Activated CD4-positive, alpha-beta T cell treated with anti-CD3 and anti-CD28 coated beads, Interleukin-2, amount 50 U/mL, for 48 hours (primary cell): ENCODE measurements around the gene COG3.

Experiments used
- DNase-seq, 2 experiments: peaks; one replicate each; pipeline ENCODE4 v3.0.0-alpha.2; 2020

The COG3 gene

DNA sequence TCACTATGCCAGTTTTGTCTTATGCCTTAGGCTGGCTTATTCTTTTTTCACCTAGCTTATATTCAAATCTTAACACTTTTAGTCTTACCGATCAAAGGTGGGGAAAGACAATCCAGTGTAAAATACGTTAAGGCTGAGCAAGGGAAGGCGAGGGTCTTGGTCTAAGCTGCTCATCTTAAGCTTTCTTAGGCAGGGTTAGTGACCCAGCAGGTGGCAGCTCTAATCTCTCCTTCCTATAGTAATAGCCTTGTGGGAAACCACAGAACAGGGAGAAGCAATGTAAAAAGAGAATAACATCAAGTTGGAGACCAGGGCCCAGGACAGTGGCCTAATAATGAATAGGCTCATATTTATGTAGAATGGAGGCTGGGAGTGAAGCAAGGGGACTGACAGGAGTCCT, 45.9 kb downstream of the COG3 start:
- no peak for DNase-seq

DNA sequence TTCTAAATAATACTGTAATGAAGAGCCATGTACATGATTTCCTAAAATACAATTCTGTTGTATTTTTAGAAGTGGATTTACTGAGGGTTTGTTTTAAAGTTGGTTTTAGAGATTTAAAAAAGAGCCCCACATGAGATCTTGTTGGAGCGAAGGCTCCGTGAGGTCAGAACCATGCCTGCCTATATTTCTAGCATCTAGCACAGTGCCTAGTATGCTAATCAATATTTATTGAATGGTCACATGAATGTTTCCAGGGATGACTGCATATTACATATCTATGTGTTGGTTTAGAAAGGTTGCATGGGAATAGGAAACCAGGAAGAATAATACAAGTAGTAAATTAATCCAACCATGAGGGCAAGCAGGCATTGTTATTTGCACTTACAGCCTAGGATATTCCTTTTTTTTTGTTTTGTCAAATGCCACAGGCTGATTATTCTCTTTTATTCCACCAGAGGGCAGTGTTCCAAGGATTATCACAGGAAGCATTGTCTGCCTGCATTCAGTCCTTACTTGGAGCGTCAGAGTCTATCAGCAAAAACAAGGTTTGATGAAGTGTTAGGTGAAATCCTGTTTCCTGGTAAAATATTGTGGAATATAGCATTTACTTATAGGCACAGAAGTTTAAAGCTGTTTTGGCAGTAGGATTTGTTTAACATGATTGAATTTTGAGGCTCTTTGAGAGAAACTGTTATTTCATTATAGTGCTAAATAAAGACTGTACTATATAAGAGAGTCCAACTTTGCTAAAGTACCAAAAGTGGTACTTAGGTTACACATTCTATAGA, 46.8 kb downstream of the COG3 start:
- DNase-seq, result no peak

DNA sequence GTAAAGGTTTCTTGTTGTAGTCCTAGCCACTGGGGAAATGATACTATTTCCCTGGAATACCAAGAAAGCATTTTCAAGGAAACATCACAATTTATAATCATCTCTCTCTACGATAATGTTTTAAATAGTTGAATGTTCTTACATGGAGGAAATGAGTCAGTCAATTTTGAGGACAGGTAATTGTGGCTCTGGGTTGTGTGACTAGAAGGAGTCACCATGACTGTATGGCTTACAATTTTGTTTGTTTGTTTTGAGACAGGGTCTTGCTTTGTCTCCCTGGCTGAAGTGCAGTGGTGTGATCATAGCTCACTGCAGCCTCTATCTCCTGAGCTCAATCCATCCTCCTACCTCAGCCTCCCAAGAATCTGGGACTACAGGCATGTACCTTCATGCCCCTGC, 47.4 kb downstream of the COG3 start:
- no peak for DNase-seq

DNA sequence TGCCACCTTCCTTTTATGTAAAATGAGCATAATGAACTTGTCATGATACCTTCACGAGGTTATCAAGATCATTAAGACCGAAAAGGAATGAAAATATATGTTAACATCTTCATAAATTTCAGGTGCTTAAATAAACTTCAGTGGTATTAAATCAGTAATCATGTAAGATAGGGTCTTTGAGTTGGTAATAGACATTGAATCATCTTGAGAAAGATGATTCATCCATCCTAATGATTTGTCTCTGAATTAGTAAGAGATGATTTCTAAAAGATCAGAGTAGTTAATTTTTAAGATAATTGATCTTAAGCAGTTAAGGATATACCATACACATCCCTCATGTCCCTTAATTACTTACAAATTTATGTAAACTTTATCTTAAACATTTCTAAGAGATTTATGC, 52.0 kb downstream of the COG3 start:
- DNase-seq, result no peak

DNA sequence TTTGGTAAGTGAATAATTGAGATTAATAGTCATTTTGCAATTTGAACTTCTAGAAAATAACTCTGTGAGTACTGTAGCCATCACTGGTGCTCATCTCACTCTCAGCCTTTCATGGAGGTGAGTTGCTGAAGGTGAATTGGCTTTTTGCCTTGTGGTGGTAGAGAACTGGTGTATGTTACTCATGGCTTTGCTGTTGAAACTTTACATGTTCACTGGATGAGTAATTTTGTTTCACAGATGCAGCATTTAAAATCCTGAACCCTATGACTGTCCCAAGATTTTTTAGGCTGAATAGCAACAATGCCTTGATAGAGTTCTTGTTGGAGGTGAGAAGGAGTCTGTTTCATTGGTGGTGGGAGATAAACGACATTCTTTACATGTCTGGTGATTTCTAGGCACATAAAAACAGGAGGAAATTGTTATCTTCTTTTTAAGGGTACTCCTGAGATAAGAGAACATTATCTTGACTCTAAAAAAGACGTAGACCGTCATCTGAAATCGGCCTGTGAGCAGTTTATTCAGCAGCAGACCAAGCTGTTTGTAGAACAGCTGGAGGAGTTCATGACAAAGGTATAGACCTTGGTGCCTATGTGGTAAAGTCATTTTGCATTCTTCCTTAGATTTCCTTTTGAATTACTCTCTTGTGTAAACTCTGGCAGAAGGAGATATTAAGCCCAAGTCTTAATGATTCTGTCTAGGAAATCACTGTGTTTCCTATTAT, 53.9 kb downstream of the COG3 start:
- DNase-seq, result no peak

DNA sequence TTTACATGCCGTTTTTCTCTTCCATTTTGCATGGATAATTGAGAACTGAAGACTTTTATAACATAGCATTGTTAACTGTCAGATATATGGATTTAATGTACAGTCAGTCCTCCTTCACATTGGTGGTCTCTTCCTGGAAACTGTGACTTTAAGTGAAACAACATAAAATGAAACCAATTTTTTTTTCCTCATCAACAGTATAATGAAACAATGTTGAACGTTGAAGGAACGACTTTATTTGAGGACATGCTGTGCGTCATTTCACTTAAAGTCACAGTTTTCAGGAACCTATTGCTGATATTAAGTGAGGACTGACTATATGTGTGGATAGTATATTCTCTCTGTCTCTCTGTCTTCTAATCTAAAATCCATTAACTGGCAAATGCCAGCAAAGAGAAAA, 54.8 kb downstream of the COG3 start:
- DNase-seq, result no peak

DNA sequence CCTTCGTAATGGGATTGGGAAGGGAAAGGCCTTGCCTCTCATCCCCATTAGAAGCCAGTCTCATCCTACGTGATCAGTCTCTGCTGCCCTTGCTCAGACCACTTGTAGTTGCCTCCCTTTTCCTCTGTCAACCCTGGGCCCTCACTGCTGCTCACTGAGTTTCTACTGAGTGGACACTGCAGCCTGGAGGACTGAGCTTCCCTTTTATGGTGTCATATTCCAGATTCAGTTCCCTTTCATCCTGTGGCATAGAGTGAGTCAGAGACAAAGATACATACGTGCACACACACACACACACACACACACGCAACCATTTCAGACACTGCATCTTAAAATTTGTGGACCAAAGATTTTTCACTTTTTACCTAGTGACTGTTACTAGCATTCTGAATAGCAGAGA, 56.6 kb downstream of the COG3 start:
- DNase-seq, result no peak

DNA sequence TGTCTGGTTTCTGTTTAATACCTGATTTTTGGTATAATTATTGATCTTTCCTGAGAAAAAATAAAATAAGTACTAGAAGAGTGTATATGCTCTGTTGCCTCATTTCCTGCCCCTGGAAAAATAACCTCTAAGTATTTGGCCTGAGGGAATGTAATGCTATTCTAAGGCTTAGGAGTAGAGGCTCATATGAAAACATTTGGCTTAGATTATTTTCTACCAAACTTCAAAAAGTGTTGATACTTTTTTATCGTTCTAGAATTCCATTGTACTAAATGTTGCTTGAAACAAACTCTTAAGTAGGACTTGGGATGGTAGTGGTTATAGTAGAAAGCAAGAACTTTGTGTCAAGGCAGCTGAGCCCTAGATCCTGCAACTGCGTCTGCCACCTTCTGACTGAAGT, 57.8 kb downstream of the COG3 start:
- no peak for DNase-seq

DNA sequence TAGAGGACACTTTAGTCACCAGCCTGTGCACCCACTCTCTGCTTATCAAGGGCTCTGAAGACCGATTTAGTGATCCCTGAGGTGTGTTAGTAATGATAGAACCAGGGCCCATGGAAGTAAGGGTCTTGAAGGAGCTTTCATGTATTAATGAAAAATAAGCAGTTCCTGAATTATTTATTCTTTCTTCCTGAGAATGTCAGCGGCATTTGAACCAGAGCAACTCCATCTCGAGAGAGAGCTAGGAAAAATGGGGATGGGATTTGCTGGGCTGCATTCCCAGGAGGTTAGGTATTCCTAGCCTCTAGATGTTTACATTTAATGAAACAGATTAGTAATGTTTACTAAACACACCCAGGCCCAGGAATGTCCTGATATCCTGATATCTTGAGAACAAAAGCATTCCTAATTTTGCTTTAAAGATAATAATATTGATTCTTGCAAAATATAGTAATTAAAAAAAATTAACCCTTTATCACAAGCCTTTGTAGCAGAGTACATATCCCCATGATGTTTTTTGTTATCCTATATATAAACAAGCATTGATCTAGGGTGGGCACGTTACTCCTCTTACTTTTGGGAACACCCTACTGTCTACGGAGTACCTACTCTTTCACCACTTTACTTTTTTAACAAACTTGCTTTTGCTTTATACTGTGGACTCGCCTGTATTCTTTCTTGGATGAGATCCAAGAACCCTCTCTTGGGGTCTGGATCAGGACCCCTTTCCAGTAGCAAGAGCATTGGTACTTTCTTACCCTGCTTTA, 63.1 kb downstream of the COG3 start:
- no peak for DNase-seq

DNA sequence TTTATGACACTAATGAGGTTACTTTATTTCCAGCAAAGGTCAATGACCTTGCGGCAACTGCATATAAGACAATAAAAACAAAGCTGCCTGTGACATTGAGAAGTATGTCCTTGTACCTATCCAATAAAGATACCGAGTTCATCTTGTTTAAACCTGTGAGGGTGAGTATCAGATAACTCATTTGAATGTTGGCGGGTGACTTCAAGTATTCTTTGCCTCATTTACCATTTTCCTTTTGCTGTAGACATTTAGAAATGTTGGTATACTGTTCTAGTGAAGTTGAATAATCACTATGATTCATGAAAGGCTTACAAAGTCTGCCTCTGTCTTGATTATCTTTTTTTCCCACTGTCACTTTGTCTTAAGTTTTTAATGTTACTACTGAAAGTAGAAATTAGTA, 65.0 kb downstream of the COG3 start:
- no peak for DNase-seq

DNA sequence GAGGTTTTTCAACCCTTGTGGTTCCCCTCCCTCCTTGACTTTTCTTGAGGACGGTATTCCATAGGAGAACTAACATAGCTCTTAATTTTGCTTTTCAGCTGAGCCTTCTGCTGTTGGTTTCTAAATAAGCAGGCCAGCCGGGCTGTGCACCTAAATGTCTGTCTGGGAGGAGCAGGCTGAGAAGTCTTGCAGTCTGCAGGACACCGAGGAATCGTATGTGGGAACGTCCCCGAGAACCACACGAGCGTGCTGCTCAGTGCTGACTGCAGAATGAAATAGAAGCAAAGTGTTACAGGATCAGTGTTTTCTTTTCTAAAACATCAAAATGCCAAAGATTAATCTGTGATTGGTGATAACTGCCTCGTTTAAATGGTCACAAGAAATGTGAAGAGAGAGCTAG, 69.9 kb downstream of the COG3 start:
- DNase-seq, result no peak

DNA sequence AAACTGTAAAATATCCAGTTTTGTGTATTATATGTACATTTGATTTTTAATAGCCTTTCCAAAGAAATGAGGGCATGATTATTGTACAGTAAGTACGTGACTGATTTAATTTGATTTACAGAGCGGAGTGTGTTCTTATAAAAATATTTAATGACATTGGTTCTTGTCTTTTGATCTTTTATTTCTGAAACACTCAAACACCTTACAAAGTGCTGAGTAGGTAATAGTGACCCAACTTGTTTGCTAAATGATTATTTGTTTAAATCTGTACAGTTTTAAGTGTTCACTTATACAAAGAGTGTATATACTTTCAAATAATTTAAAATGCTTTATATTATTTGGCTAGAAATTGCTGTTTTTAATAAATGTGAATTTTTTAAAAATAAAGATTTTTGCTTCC, 71.5 kb downstream of the COG3 start:
- DNase-seq, result no peak

DNA sequence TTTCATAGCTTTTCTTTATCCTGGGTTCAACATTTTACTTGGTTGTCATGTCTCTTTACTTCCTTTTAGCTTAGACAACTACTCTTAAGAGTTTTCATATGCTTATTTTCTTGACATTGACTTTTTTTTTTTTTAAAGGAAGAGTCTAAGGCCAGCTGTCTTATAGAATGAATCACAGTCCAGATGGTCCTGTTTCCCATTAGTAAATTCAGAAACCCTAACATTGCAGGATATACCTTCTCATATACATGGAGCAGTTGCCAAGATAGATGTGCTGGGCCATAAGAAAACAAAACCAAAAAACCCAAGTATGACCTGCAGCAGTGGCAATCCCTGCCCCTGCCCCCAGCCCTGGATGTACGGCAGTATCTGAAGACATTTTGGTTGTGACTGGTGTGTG, 72.8 kb downstream of the COG3 start:
- no peak for DNase-seq

DNA sequence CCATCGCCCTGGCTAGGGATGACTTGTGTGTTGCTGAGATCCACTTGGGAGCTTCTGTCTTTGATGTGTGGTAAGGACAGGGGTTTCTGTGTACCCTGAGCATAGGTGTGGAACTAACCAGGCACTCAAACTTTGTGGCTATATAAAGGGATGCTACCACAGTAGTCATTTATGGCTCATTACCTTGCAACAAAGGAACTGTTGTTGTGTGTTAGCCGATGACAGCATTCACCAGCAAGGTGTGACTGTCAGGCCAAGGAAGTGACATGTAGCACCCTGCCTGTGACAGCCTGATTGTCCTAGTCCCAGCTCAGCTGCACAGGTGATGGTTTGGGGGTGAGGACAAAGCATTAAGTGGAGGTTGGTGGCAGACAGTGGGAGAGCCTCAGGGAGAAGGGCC, 73.6 kb downstream of the COG3 start:
- DNase-seq, result no peak

DNA sequence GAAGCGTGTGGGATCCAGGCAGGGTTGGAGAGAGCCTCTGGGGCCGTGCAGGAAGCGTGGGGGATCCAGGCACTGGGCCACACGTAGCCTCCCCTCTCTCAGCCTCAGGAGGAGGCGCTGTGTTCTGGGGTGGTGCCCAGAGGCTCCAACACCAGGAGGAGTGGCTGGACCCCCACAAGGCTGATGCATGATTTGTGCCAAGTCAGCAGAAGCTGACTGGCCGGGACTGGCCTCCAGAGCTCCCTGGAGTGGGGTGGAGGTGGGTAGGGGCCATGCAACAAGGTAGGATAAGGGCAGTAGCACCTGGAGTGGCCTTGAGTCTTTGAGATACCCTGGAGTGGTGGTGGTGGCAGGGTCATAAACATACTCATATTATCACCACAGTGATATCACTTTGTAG, 75.5 kb downstream of the COG3 start:
- no peak for DNase-seq

DNA sequence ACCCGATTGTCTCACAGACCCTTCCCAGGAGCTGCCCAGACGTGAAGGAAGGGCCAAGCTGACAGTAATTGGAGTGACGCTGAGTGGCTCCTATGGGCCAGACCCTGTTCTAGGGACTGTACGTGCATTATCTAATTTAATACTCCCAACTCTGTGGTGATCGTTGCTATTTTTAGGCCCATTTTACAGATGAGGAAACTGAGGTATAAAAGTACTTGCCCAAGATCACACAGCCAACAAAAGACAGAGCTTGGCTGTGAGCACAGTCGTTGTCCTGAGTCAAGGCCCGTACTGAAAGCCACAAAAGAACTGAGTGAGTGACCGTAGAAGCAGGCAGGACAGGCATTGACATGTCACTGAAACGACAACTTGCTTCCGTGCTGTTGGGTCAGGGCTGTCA, 76.1 kb downstream of the COG3 start:
- DNase-seq, result no peak

DNA sequence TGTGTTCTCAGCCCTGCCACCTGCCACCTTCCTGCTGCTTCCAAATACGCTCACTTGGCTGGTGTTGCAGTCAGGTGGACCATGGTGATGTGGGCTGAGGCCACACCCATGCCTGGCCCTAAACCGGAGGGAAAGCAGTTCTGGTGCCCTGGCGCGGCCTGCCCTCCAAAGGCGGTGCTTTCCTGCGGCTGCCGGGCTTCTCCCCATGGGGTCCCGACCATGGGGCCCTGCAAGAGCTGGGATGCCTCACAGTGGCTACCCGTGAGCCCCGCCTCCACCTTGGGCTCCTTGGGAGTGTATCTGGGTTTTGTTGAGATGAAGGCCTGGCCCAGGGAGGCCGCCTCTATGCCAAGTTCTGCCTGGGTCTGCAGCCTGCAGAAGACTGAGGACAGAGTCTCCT, 77.1 kb downstream of the COG3 start:
- no peak for DNase-seq

DNA sequence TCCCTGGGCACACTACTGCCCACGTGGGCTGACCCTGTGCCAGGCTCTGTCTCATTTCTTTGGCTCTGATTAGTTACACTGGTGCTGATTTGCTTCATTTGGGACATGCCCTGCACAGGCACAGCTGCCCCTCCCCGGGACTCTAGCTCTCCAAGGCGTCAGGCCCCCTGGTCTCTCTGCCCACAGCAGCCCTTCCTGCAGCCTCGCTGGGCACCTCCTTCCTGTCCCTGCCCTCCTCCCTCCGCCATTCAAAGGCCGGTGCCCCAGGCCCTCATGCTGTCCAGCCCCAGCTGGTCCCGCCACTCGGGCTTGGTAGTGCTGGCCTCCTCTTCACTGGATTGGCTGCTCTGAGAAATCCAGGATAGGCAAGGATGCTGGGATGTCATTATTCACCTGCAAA, 77.7 kb downstream of the COG3 start:
- DNase-seq, result no peak

DNA sequence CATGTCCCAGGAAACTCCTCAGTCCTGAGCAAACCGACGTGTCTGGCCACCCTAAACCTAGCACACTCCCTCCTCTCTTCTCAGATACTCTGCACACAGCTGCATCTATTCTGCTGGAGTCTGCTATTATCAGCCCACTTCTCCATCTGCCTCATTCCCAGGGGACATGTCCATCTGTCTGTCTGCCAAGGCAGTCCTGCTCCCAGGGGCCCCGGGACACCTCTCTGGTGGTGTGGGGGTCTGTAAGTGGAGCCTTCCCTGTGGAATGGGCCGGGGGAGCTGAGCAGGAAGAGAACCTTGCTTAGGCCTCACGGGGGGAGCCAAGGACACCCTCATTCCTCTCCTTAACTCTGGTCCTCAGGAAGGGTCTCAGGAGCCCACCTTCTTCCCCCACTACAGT, 78.1 kb downstream of the COG3 start:
- no peak for DNase-seq

DNA sequence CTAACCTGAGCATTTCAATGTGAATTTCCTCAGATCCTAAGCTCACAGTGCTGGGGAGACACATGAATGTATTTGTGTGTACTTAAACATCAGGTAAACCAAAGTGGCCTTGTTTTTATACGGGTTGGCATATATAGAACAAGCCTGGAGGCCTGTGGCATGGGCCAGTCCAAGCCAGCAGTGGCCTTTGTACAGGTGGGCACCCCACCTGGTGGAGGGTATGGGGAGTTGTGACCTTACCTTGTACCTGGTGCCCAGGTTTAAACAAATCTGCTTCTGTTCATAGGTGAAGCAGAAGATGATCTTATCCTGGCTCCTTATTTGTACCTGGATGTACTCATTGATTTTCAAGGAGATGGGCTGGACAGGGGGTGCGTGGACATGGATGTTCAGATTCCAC, 79.8 kb downstream of the COG3 start:
- DNase-seq, result no peak

DNA sequence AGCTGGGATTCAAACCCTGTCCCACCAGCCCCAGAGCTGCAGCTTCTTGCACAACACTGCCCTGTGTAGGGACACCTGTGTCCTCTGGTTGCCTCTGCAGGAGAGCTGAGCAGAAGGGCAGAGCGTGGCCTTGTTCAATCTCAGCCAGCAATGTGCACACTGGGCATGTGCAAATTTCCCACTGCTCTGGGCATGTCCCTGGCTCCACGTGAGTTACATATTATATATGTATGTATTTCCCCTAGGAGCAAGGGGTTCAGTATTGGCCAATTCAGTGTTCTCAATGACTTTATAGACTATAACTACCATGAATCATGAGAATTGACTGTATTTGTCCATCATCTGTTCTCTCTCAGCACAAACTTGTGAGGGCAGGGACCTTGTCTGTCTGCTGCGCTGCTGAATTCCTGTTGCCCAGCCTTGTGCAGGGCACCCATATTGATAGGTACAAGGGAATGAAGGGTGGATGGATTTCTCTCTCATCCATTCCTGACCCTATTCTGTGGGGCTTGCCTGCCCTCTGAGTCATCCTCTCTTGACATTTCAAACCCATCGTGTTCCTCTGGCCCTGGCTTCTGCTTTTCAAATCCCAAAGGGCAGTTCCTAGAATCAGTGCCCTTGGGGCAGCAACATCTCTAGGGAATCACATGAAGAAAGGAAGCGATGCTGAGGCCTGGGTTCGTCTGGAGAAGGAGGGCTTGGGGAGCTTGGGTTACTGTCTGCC, 81.1 kb downstream of the COG3 start:
- no peak for DNase-seq

DNA sequence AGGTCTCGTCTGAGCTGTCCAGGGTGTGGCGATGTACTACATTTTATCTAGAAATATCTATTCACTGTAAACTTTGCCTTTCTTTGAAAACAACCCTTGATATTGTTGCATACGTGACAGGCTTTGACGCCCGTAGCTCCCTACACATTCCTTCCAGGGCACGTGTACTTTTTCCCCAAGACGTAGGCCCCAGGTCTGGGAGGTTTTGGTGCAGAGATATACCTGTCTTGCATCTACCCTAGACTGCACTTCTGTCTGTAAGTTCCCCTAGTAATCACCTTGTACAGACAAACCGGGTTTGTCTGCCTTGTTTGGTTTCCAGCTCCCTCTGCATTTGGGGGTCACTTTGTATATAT, 81.6 kb downstream of the COG3 start:
- no peak for DNase-seq

DNA sequence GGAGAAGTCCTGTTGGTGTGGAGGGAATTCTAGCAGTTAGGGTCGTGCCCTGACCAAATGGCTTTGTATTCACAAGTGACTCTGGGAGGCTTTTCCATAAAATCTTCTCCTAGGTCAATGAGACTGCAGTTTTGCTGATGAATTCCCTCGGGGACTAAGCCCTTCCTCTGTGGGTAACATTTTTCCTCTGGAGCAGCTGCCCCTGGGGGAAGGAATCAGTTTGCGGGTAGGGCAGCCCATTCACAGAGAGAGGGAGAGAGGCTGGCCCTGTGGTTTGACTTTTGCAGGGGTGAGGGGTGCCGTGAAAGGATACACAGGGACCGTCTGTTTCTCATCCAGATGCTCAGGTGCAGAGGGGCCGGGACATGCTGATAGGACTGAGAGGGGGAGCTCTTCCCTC, 83.5 kb downstream of the COG3 start:
- DNase-seq, result no peak
